ENCODE results near the gene CPHXL2.

- TF ChIP-seq CTCF (IDR thresholded peaks at IDR 0.05) (no peak), EZH2 (IDR thresholded peaks at IDR 0.05; ENCODE audit: borderline replicate concordance, insufficient read depth, low read depth, low read length, poor library complexity, severe bottlenecking) (no peak)
Measured at GRCh38 chr16:75628351-75628750, 48.5 kb downstream of the CPHXL2 start.

All from B cell (primary cell).